ENCODE data around the gene YPEL3. TPM values are rescaled to one million over a fixed set of nuclear protein-coding genes. Genes with fewer than 3 reads are reported as not detected.

The YPEL3 gene
- total RNA-seq, 4 donors from 2014 or later: 97.2 to 197 (median 154) TPM

DNA sequence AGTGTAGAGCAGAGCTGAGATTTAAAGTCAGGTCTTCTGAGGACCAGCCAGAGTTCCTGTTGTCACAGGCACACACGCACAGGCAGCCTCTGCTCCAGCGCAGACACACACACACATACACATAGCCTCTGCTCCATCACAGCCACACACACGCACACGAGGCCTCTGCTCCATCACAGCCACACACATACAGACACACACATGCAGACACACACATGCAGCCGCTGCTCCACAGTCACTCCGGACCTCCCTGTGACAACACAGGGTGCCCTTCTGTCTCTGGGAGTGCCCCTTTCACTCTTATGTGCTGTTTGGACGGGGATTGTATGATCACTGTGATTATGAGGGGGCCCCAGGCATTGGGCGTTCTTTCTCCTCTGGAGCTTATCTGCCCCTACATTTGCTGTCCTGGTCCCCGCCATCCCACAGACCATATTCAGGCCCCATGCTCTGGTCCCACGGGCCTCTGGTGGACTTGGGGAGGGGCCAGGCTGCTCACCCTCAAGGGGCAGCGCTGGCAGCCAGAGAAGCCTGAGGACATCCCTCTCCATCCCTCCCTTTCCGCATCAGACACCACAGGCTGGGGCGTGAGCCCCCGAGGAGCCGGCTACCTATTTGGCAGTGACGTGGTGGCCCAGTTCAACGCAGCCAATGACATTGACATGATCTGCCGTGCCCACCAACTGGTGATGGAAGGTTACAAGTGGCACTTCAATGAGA is 11.8 kb downstream of the YPEL3 start:
- ATAC-seq (no peak), DNase-seq (no peak)
- Histone ChIP-seq H3K27ac (peak overlapping the region in 2 of 4 donors; percentile 30 to 52), H3K4me3 (no peak overlapping the region), H3K4me1 (peaks cover 0 to 4% of the 10 kb centered on the region in 2 donors), H3K27me3 (no peaks in the 10 kb centered on the region), H3K36me3 (peaks cover 0 to 62% of the 10 kb centered on the region in 2 donors), H3K9me3 (no peaks in the 10 kb centered on the region)
- intact Hi-C loops (cut with DNase I; ENCODE audit: low total_unique reads): no loop called here
- in situ Hi-C loops (cut with MboI; ENCODE audit: low sequenced_read_pairs in 4 of 4): loop anchor here in 1 of 4 donors (25.0 kb wide), 1 partner anchor 278 kb away; the partner anchor contains the start of genes CD2BP2, MYL11 and TBC1D10B
- TF ChIP-seq POLR2A (IDR thresholded peaks at IDR 0.05): no peak
- TF ChIP-seq, protein P1, sequence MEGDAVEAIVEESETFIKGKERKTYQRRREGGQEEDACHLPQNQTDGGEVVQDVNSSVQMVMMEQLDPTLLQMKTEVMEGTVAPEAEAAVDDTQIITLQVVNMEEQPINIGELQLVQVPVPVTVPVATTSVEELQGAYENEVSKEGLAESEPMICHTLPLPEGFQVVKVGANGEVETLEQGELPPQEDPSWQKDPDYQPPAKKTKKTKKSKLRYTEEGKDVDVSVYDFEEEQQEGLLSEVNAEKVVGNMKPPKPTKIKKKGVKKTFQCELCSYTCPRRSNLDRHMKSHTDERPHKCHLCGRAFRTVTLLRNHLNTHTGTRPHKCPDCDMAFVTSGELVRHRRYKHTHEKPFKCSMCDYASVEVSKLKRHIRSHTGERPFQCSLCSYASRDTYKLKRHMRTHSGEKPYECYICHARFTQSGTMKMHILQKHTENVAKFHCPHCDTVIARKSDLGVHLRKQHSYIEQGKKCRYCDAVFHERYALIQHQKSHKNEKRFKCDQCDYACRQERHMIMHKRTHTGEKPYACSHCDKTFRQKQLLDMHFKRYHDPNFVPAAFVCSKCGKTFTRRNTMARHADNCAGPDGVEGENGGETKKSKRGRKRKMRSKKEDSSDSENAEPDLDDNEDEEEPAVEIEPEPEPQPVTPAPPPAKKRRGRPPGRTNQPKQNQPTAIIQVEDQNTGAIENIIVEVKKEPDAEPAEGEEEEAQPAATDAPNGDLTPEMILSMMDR (IDR thresholded peaks at IDR 0.05 in 4 of 5, conservative IDR thresholded peaks at IDR 0.05 in 1 of 5): no peak

DNA sequence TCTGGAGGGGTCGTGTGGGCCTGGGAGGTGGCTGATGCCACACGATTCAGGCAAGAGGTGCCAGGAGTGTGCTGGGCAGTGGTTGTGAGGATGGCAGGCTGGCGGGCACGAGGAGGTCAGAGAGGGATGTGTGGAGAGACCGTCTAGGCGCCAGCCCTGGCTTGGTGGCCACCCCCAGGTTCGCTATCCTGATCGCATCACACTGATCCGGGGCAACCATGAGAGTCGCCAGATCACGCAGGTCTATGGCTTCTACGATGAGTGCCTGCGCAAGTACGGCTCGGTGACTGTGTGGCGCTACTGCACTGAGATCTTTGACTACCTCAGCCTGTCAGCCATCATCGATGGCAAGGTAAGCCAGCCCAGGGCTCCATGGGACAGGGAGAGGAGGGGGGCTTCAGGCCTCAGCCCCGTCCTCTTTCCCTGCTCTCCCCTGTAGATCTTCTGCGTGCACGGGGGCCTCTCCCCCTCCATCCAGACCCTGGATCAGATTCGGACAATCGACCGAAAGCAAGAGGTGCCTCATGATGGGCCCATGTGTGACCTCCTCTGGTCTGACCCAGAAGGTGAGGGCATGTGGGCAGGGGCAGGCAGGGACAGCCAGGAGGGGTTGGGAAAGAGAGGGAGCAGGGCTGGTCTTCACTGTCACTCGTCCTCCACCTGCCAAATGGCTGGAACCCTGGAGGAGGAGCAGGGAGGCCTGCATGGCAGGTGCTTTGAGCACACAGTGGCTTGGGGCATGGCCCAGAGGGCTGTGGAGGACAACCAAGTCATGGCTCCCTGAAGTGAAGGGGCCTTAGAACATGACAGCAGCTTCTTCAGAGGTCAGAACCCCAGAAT is 12.6 kb downstream of the YPEL3 start:
- Histone ChIP-seq H3K36me3 (peaks cover 0 to 67% of the 10 kb centered on the region in 2 donors), H3K27ac (no peak overlapping the region), H3K4me3 (no peak overlapping the region), H3K9me3 (no peaks in the 10 kb centered on the region), H3K27me3 (no peaks in the 10 kb centered on the region), H3K4me1 (peaks cover 0 to 4% of the 10 kb centered on the region in 2 donors)
- intact Hi-C loops (cut with DNase I; ENCODE audit: low total_unique reads): no loop called here
- in situ Hi-C loops (cut with MboI; ENCODE audit: low sequenced_read_pairs in 4 of 4): loop anchor here in 1 of 4 donors (25.0 kb wide), 1 partner anchor 279 kb away; the partner anchor contains the start of genes CD2BP2, MYL11 and TBC1D10B
- ATAC-seq (no peak), DNase-seq (no peak)
- TF ChIP-seq, protein P1 (IDR thresholded peaks at IDR 0.05 in 4 of 5, conservative IDR thresholded peaks at IDR 0.05 in 1 of 5): no peak
- TF ChIP-seq POLR2A (IDR thresholded peaks at IDR 0.05): no peak

DNA sequence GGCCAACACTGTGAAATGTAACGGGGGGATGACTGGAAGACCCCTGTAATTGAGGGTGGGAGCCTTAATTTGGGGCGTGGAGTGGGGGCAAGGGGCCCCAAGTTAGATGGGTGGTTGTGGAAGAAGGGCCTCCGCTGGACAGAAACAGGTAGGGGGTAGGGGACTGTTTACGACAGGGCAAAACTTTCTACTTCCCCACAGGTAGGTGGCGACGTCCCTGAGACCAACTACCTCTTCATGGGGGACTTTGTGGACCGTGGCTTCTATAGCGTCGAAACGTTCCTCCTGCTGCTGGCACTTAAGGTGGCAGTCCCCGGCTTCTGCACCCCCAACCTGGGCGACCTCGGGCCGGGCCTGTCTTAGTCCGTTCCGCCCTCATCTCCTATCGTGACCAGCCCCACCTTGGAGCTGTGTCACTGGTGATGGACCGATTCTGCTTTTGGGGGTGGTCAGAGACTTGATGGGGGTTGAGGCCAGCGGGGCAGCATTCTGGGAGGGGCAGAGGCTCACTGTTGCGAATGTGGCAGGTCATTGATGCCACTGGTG is 13.4 kb downstream of the YPEL3 start:
- Histone ChIP-seq H3K27ac (no peak overlapping the region), H3K9me3 (no peaks in the 10 kb centered on the region), H3K27me3 (no peaks in the 10 kb centered on the region), H3K36me3 (peaks cover 0 to 73% of the 10 kb centered on the region in 2 donors), H3K4me1 (peaks cover 3 to 6% of the 10 kb centered on the region in 2 donors), H3K4me3 (no peak overlapping the region)
- ATAC-seq (no peak), DNase-seq (no peak)
- in situ Hi-C loops (cut with MboI; ENCODE audit: low sequenced_read_pairs in 4 of 4) (loop anchor here in 1 of 4 donors (25.0 kb wide), 1 partner anchor 280 kb away; the partner anchor contains the start of genes CD2BP2, MYL11 and TBC1D10B), intact Hi-C loops (cut with DNase I; ENCODE audit: low total_unique reads) (no loop called here)
- TF ChIP-seq, protein P1 (IDR thresholded peaks at IDR 0.05 in 4 of 5, conservative IDR thresholded peaks at IDR 0.05 in 1 of 5): no peak
- no peak for TF ChIP-seq POLR2A (IDR thresholded peaks at IDR 0.05)

DNA sequence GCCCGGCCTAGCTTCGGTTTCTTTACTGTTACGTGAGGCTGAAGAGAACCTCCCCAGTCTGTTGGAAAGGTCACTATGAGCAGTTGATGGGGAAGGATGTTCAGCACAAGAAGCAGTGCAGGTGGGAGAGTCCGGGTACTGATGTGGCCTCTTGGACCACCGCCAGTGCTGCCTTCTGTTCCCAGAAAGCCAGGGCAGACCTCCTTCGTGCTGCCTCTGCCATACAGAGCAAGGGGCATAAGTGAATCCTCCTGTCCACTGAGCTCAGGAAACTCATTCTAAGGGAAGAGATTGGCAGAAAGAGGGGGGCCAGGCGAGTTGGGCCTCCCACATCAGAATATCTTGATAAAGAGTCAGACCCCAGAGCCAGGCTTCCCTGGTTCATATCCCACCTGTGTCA is 16.5 kb downstream of the YPEL3 start:
- ATAC-seq (no peak), DNase-seq (no peak)
- TF ChIP-seq, protein P1 (IDR thresholded peaks at IDR 0.05 in 4 of 5, conservative IDR thresholded peaks at IDR 0.05 in 1 of 5): no peak
- no peak for TF ChIP-seq POLR2A (IDR thresholded peaks at IDR 0.05)
- H3K36me3 ChIP-seq: peaks cover 0 to 60% of the 10 kb centered on the region in 2 donors
- in situ Hi-C loops (cut with MboI; ENCODE audit: low sequenced_read_pairs in 4 of 4): loop anchor here in 1 of 4 donors (25.0 kb wide), 1 partner anchor 283 kb away; the partner anchor contains the start of genes CD2BP2, MYL11 and TBC1D10B
- intact Hi-C loops (cut with DNase I; ENCODE audit: low total_unique reads): no loop called here
- H3K9me3 ChIP-seq: no peaks in the 10 kb centered on the region
- H3K27ac ChIP-seq: no peak overlapping the region
- no peaks in the 10 kb centered on the region for H3K27me3 ChIP-seq
- H3K4me1 ChIP-seq: peaks cover 16 to 19% of the 10 kb centered on the region in 2 donors
- H3K4me3 ChIP-seq: no peak overlapping the region
